A549 (cell line): ENCODE results near the gene EPB41L4B.

Source experiments
- BHLHE40 ChIP-seq: IDR thresholded peaks from 2 replicates; pipeline ENCODE4 v1.6.1; 2012; ENCODE audit warnings: low read depth, low read length, inconsistent platforms
- CHD2 ChIP-seq: fragments of 150-350 bp; IDR thresholded peaks from 2 replicates; pipeline ENCODE4 v1.6.1; 2014; ENCODE audit warnings: low read length; ENCODE audit not compliant: partially characterized antibody
- CTCF ChIP-seq: fragments of >200 bp; sonication (Bioruptor Twin); formaldehyde crosslinking; IDR thresholded peaks from 3 replicates; pipeline ENCODE4 v1.5.1; 2016
- ELK1 ChIP-seq: fragments of 150-350 bp; IDR thresholded peaks from 2 replicates; pipeline ENCODE4 v1.6.1; 2014; ENCODE audit warnings: low read depth, mild to moderate bottlenecking, low read length
- EP300 ChIP-seq, 2 experiments: fragments of >200 bp; sonication (Bioruptor Twin); formaldehyde crosslinking; IDR thresholded peaks; 2 replicates in 1 of 2; 3 replicates in 1 of 2; pipeline ENCODE4 v1.6.1; 2016 to 2017
- JUN ChIP-seq, 2 experiments: fragments of >200 bp; sonication (Bioruptor Twin); formaldehyde crosslinking; IDR thresholded peaks; 2 replicates in 1 of 2; 3 replicates in 1 of 2; pipeline ENCODE4 v1.6.1; 2016 to 2017
- POLR2A ChIP-seq: IDR thresholded peaks from 2 replicates; pipeline ENCODE4 v1.6.1; 2012; ENCODE audit warnings: mild to moderate bottlenecking, low read length
- RARB ChIP-seq: fragments of 250-450 bp; sonication (Bioruptor Pico); IDR thresholded peaks from 2 replicates; pipeline ENCODE4 v1.8.0; 2021; ENCODE audit warnings: mild to moderate bottlenecking, moderate library complexity
- REST ChIP-seq: fragments of 200-600 bp; sonication (generic); IDR thresholded peaks from 2 replicates; pipeline ENCODE4 v1.6.1; 2016; ENCODE audit warnings: antibody characterized with exemption, mild to moderate bottlenecking, moderate library complexity

- TF ChIP-seq POLR2A (no peak), RARB (no peak), CTCF (no peak), ELK1 (no peak), EP300 (IDR thresholded peaks at IDR 0.05) (no peak), BHLHE40 (no peak), CHD2 (no peak), REST (no peak), JUN (IDR thresholded peaks at IDR 0.05) (no peak)
Observed at GRCh38 chr9:109272745-109273144, 48.1 kb downstream of the EPB41L4B start.
